Mononuclear cell (primary cell): ENCODE measurements around the gene THBS4. TPM values are rescaled to one million over a fixed set of nuclear protein-coding genes. Genes with fewer than 3 reads are reported as not detected.

Experiments
- H3K27me3 ChIP-seq: 2 replicates; pipeline ENCODE4 v1.6.0; 2011; ENCODE audit warnings: low read length, control low read depth; ENCODE audit not compliant: insufficient read depth
- H3K4me1 ChIP-seq: 2 replicates; pipeline ENCODE4 v1.5.1; 2011; ENCODE audit warnings: mild to moderate bottlenecking, low read length, control low read depth; ENCODE audit not compliant: insufficient read depth
- H3K4me3 ChIP-seq: 2 replicates; pipeline ENCODE4 v1.5.1; 2011; ENCODE audit warnings: mild to moderate bottlenecking, low read length, moderate library complexity
- H3K9me3 ChIP-seq: 2 replicates; pipeline ENCODE4 v1.5.1; 2011; ENCODE audit warnings: low read depth, mild to moderate bottlenecking, control low read depth, low read length
- total RNA-seq: library from RNA; depleted of rRNA; stranded (reverse); fragments of >200 nt; gene quantifications from one replicate; pipeline ENCODE4 v1.2.3, GENCODE V29; 2012

THBS4 gene
- total RNA-seq, 1 donor: 0.10 TPM

DNA sequence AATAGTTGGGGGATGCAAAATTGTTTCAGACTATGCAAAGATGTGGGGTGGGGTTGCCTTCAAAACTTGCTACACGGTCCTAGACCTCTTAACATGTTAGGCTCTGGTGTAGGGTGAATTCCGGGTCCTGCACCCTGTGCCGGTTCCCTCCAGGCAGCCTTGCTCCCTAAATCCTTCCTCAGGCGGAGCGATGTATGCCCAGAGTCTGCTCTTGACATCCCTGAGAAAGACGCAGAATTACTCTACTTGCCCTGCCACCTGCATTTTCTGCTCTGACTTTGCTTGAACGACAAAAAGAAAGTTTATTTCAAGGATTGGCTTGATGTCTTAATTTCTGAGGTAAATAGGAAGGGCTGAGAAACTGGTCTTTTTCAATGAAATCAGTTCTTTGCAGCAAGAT lies 691 bp downstream of the THBS4 start:
- no peaks in the 10 kb centered on the region for H3K9me3 ChIP-seq
- peaks cover 10% of the 10 kb centered on the region for H3K4me1 ChIP-seq
- H3K27me3 ChIP-seq: peaks cover 79% of the 10 kb centered on the region

DNA sequence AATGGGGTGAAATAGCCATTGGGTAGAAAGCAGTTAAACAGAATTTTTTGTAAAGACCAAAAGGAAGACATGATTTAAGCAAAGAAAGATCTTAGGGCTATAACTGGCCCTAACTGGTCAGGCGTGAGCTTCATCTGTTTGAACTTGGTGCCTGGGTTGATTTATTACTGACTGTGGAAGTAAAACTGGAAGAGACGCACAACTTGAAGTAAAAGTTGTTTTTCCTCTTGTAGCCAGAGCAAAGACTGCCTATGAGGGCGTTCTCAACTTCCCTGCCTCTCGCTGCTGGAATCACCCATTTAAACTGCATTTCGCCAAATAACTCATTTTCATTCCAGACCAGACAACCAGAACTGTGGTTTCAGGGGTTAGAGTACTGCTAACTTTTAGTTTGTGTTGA lies 1.5 kb downstream of the THBS4 start:
- H3K4me1 ChIP-seq: peaks cover 10% of the 10 kb centered on the region
- peaks cover 76% of the 10 kb centered on the region for H3K27me3 ChIP-seq
- H3K4me3 ChIP-seq: no peak overlapping the region

More for the DNA sequence above, 691 bp downstream of the THBS4 start:
- no peak overlapping the region for H3K4me3 ChIP-seq

DNA sequence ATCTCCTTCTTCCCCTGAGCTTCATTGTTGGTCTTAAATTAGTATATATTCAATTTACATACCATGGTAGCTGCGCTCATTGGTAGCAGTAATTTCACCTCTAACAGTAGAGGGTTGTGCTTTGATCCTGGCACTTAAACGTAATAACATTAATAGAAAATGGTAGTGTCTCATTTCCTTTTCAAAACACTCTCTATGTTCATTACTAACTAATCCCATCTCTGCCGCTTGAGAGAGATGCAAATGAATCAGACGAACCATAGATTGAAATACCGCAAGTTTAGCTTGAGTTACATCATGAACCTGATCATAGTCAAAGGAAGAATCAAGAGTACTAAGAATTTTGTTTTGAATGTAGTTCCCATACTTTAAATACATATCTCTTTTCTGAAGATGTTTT lies 2.2 kb downstream of the THBS4 start:
- Histone ChIP-seq H3K4me3 (no peak overlapping the region), H3K4me1 (peaks cover 10% of the 10 kb centered on the region), H3K27me3 (peaks cover 72% of the 10 kb centered on the region), H3K9me3 (no peaks in the 10 kb centered on the region)

More for the DNA sequence above, 1.5 kb downstream of the THBS4 start:
- H3K9me3 ChIP-seq: no peaks in the 10 kb centered on the region

DNA sequence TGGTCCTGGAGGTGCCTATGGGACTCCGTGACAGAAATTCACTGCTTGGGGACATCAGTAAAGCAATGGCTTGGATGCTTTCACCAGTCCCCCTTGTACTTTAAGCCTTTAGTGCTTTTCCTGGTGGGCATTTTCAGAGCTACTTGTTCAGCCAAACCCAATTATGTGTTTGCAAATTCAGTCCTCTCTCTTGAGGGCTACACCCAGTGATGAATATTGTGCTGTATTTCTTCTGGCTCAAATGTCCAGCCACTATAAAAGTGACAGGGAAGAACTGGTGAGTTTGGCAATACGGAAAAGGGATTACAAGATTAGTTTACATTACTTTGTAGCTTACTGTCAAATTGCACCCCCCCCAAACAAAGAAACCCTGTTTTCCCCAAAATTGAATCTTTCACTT lies 4.5 kb downstream of the THBS4 start:
- Histone ChIP-seq H3K27me3 (peaks cover 51% of the 10 kb centered on the region), H3K4me1 (peaks cover 9% of the 10 kb centered on the region), H3K4me3 (no peak overlapping the region), H3K9me3 (no peaks in the 10 kb centered on the region)

DNA sequence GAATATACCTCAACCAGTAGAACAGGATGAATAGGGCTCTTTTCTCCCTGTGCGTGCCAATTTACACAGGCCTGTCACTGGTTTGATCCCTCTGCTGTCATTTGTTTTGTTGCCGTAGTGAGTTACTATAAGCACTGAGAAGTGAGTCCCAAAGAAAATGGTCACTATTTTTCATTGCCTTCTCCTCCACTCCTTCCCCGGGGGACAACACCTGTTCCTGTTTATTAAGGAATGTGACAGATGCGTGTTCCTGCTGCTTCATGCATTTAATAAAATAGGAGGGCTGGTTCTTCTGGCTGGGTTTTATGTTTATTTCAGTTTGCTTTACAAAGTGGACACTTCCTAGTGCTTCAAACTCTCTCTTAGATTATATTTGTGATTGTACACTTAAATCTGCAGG lies 6.4 kb downstream of the THBS4 start:
- Histone ChIP-seq H3K9me3 (no peaks in the 10 kb centered on the region), H3K4me3 (no peak overlapping the region), H3K27me3 (peaks cover 38% of the 10 kb centered on the region), H3K4me1 (no peaks in the 10 kb centered on the region)

DNA sequence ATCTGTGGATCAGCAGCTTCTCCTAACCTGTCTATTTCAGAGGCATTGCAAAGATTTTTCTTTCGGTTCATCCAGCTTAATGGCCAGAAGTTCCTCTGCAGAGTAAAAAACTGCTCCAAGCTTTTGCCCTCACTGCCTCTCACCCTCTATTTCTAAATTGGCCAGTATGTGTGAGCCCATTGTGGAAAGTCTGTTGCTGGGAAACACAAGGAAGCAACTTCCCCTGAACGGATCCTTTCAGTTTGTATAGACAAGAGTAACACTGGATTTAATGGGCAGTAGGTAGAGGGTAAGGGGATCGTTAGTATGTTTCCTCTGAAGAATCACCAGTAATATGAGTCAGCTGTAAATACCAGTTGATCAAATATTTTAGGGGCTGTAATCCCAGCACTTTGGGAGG lies 7.2 kb downstream of the THBS4 start:
- Histone ChIP-seq H3K4me1 (no peaks in the 10 kb centered on the region), H3K27me3 (peaks cover 30% of the 10 kb centered on the region), H3K4me3 (no peak overlapping the region), H3K9me3 (no peaks in the 10 kb centered on the region)

DNA sequence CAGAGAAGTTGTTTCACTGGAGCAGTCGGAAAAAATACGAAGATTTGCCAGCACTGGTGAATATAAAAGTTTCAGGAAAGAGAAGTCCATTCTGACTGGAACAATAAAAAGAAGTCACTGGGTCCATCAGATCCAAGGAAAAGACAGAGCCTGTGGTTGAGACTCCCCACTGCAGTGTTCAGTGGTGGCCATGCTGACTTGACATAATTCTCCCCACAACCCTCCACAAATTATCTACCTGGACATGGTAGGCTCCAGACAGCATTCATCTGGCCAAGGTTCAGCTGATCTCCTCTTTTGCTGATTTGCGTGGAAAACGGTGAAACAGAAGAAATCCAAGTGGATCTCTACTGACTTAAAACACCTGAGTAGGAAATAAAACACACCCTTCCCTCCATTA lies 8.0 kb downstream of the THBS4 start:
- no peaks in the 10 kb centered on the region for H3K9me3 ChIP-seq
- peaks cover 22% of the 10 kb centered on the region for H3K27me3 ChIP-seq
- no peak overlapping the region for H3K4me3 ChIP-seq
- H3K4me1 ChIP-seq: no peaks in the 10 kb centered on the region

DNA sequence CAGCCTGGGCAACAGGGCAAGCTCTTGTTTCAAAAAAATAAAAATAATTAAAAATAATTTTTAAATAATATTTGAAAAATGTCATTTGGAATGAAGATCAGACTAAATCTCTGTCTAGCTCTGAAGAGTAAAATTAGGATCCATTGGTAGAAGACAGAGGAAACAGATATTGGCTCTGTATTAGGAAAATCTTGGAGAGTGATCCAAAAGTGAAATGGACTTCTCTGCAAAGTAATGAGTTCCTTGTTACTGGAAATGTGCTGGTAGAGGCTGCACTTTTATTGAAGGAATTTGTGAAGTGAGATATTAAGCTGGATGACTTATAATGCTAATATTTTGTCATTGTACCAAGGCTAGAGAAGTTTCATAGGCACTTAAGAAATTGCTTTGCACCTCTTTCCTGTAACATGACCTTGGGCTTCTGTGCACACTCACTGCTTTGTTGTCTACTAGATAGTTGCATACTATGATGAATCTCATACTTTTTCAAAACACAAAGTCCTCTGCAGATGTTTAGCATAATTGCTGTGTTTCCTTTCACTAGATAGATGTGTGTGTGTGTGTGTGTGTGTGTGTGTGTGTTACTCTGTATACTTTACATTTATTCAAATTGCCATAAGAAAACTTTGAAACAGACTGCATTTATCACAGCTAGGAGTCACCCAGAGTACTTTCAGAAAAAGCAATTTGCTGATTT lies 13.1 kb downstream of the THBS4 start:
- peaks cover 2% of the 10 kb centered on the region for H3K27me3 ChIP-seq
- no peak overlapping the region for H3K4me3 ChIP-seq
- H3K4me1 ChIP-seq: no peaks in the 10 kb centered on the region
- H3K9me3 ChIP-seq: no peaks in the 10 kb centered on the region

DNA sequence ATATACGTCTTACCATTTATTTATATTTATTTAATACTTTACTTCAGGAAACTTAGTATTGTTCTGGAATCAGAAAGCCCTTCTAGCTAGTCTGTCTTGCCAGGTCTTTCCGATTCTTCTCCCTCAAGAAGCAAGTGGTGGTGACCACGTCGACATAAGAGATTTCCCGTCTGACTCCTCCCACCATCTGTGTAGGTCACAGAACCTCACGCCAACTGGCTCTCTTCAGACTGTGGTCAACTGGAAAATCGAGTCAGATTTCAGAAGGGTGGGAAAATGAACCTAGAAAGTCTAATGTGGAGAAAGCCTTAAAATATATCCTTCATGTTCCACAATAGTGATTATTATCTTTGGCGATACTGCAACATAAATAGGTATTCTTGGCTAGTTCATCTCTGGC lies 17.3 kb downstream of the THBS4 start:
- Histone ChIP-seq H3K27me3 (no peaks in the 10 kb centered on the region), H3K4me3 (no peak overlapping the region), H3K9me3 (no peaks in the 10 kb centered on the region), H3K4me1 (no peaks in the 10 kb centered on the region)

DNA sequence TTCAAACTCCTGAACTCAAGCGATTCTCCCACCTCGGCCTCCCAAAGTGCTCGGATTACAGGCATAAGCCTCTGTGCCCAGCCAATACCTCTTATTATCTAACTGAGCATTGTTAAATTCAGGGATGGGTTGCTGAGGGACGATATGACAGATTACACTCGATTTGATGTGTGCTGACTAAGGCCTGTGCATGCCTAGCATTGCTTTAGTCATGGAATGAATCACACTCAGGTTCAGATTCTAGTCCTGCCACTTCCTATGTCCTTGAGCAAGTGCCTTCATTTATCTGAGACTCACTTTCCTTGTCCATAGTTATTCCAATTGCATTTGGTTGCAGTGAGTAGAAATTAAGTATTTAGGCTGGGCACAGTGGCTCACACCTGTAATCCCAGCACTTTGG lies 19.5 kb downstream of the THBS4 start:
- no peaks in the 10 kb centered on the region for H3K4me1 ChIP-seq
- H3K27me3 ChIP-seq: no peaks in the 10 kb centered on the region
- H3K9me3 ChIP-seq: no peaks in the 10 kb centered on the region
- no peak overlapping the region for H3K4me3 ChIP-seq

DNA sequence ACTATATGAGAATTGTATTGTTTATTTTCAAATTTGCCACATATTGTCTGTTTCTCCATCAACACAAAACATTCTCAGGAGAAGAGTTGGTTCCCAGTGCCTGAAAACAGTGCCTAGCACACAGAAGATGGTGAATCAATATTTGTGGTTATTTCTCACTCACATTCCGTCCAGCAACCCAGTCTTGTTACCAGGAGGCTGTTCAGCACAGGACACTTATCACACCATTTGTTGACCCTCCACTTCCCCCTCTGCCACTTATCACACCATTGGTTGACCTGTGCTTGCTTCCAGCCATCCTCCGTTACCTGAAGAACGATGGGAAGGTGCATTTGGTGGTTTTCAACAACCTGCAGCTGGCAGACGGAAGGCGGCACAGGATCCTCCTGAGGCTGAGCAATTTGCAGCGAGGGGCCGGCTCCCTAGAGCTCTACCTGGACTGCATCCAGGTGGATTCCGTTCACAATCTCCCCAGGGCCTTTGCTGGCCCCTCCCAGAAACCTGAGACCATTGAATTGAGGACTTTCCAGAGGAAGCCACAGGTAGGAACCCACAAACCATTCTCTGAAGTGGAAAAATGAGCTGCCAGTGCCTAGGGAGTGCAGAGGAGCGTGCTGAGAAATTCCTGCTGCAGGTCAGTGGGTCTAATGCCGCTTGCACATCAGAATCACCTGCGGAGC lies 20.5 kb downstream of the THBS4 start:
- Histone ChIP-seq H3K27me3 (no peaks in the 10 kb centered on the region), H3K9me3 (no peaks in the 10 kb centered on the region), H3K4me3 (no peak overlapping the region), H3K4me1 (no peaks in the 10 kb centered on the region)

DNA sequence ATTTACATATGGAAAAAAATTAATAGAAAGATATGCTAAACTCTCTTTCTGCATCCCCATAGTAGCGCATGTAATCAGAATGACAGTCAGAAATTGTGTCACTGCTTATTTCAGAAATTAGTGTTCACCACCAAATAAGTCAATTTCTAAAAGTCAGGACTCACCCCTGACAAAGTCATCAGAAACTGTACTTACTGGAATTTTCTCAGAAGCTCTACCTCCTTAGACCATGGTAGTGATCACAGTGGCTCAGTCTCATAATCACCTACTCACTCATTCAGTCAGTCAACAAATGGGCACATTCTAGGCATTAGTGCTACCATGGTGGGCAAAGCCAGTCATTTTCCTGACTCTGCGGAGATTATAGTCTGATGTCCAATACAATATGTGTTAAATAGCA lies 22.0 kb downstream of the THBS4 start:
- Histone ChIP-seq H3K4me1 (no peaks in the 10 kb centered on the region), H3K27me3 (no peaks in the 10 kb centered on the region), H3K4me3 (no peak overlapping the region), H3K9me3 (no peaks in the 10 kb centered on the region)

DNA sequence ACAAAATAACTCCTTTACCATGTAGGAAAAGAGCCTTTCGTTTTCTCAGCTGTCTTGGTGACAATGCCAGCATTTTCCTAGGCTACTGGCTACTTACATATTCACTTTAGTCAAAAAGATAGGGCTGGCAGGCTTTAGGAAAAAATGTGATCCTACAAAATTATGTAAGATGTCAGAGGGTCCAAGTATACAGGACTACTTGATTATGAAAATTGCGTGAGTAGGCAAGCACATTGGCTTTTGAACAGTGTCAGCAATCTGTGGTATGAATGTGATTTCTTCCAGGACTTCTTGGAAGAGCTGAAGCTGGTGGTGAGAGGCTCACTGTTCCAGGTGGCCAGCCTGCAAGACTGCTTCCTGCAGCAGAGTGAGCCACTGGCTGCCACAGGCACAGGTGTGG lies 22.8 kb downstream of the THBS4 start:
- no peaks in the 10 kb centered on the region for H3K4me1 ChIP-seq
- H3K27me3 ChIP-seq: no peaks in the 10 kb centered on the region
- no peaks in the 10 kb centered on the region for H3K9me3 ChIP-seq
- no peak overlapping the region for H3K4me3 ChIP-seq

DNA sequence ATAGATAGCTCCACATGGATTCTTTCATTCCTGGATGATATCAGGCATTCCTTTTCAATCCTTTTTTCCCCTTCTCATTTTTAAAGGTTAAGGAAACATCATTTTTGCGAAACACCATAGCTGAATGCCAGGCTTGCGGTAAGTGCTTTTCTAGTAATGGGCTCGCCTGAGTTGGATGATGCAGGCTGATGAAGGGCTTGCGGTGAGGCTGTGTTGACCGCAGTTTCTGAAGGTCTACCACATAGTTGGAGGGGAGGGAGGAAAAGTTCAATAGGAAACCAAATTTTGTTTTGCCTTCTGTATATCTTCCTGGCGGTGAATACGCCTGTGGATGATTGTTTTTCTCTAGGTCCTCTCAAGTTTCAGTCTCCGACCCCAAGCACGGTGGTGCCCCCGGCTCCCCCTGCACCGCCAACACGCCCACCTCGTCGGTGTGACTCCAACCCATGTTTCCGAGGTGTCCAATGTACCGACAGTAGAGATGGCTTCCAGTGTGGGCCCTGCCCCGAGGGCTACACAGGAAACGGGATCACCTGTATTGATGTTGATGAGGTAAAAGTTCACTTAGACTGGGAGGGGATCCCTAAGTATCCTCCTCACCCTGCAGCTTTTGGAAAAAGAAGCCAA lies 24.3 kb downstream of the THBS4 start:
- H3K27me3 ChIP-seq: no peaks in the 10 kb centered on the region
- no peaks in the 10 kb centered on the region for H3K9me3 ChIP-seq
- H3K4me1 ChIP-seq: no peaks in the 10 kb centered on the region
- no peak overlapping the region for H3K4me3 ChIP-seq

DNA sequence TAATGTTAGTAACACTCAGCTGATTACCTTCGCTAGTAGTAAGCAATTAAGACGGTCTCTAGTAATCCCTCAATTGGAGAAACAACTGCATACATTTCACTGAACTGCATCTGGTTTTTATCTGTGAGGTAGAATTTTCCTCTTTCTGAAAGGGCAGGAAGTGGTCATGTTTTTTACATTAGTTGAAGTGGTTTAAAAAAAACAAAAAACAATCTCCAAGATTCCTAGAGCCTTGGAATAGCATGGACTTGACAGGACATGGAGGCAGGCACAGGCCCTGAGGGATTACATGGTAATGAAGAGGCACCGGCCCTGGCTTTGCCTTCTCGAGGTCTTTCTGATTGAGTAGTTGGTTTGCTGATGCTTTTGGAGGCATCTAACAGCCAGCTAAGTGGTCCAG lies 25.8 kb downstream of the THBS4 start:
- Histone ChIP-seq H3K4me1 (no peaks in the 10 kb centered on the region), H3K4me3 (no peak overlapping the region), H3K27me3 (no peaks in the 10 kb centered on the region), H3K9me3 (no peaks in the 10 kb centered on the region)

DNA sequence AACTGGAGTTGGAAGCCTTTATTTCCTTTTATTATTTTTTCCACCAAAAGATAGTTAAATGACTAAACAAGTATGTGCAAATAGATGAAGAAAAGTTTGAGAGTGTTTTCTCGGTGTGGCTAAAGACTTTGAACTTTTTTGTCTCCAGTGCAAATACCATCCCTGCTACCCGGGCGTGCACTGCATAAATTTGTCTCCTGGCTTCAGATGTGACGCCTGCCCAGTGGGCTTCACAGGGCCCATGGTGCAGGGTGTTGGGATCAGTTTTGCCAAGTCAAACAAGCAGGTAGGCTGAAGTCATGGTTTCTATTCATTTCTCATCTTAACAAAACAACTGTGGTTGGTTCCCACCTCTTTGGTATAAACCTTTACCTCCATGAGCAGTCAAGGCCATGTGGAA lies 26.4 kb downstream of the THBS4 start:
- H3K4me1 ChIP-seq: peaks cover 4% of the 10 kb centered on the region
- H3K27me3 ChIP-seq: no peaks in the 10 kb centered on the region
- no peak overlapping the region for H3K4me3 ChIP-seq
- no peaks in the 10 kb centered on the region for H3K9me3 ChIP-seq
